Measurements from ENCODE around the gene PITPNC1.
A peak's percentile ranks its signal among the peaks of the same experiment; 100 is the strongest.
"Not testable (repeated sequence)": the region's sequence is repeated elsewhere in the genome, so short reads cannot be mapped to it uniquely, and the experiment has no call there.

PITPNC1 gene

DNA sequence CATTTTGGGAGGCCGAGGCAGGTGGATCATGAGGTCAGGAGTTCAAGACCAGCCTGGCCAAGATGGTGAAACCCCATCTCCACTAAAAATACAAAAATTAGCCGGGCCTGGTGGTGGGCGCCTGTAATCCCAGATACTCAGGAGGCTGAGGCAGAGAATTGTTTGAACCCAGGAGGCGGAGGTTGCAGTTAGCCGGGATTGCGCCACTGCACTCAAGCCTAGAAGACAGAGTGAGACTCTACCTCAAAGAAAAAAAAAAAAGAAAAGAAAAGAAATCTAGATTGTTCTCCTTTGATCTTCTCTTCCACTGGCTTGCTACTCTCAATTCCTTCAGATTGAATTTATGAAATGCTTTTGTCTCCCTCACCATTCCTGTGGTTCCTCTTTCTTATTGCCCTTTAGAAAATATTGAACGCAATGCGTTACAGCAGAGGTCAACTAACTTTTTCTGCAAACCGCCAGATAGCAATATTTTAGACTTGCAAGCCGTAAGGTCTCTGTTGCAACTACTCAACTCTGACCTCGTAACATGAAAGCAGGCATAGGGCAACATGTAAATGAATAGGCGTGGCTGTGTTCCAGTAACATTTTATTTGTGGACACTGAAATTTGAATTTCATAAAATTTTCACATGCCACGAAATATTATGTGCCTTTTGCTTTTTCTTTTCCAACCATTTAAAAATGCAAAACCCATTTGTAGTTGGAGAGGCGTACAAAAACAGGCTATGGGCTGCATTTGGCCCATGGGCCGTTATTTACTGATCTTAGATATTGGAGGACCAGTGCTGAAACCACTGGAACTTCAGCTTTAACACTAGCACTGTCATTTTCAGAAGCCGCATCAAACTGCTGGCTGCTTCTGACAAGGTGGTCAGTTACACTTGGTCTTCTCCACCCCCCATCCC lies 24.8 kb downstream of the PITPNC1 start:
- no peak for DNase-seq

DNA sequence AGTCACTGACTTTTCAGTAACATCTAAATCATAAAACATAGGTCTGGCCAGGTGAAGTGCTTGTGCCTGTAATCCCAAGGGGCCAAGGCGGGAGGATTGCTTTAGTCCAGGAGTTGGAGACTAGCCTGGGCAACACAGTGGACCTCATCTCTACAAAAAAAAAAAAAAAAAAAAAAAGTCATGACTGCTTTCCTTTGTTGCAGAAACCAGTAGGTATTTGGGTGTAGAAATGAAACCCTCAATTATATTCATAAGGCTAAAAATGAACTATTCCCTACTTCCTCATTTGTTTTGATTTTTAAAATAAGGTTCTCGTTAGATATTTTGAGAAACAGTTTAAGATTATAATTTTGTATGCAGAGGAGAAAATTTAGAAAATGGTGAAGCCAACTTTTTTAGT lies 26.0 kb downstream of the PITPNC1 start:
- no peak for DNase-seq

DNA sequence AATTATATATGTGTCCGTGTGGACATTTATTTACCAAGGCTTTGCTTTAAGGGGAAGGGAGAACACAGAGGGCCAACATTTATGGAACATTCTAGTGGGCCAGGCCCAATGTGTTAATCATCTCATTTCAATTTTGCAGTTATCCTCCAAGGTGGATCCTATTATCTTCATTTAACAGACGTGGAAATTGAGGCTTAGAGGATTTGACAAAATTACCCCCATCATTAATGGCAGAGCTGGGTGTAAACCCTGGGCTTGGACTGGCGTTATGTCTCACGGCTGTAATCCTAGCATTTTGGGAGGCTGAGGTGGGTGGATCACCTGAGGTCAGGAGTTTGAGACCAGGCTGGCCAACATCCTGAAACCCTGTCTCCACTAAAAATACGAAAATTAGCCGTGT lies 26.4 kb downstream of the PITPNC1 start:
- no peak for DNase-seq

DNA sequence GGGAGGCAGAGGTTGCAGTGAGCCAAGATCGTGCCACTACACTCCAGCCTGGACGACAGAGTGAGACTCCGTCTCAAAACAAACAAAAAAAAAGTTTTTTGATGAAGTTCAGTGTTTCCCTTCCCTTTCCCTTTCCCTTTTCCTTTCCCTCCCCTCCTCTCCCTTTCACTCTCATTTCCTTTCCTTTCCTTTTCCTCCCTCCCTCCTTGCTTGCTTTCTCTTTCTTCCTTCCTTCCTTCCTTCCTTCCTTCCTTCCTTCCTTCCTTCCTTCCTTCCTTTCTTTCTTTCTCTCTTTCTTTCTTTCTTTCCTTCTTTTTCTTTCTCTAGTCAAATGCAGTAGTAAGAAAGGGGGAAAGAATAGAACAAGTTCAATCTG lies 31.4 kb downstream of the PITPNC1 start:
- not testable (repeated sequence) for DNase-seq

DNA sequence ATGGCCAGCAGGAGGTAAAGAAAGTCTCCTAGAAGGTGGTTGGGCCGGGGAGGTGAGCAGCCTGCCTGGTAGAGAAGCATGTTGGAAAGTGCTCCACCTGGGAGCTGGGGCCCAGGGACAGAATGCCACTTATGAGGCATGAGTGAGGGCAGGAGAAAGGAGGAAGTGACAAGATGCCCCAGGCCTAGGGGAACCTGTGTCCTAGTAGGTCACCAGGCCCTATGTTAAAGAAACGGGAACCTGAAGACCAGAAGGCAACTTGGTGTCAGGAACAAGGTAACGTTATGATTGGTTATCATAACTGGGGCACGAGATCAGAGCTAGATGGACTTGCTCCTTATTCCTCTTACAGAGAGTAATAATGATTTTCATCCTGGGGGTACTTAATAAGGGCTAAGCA lies 34.3 kb downstream of the PITPNC1 start:
- DNase-seq: no peak

DNA sequence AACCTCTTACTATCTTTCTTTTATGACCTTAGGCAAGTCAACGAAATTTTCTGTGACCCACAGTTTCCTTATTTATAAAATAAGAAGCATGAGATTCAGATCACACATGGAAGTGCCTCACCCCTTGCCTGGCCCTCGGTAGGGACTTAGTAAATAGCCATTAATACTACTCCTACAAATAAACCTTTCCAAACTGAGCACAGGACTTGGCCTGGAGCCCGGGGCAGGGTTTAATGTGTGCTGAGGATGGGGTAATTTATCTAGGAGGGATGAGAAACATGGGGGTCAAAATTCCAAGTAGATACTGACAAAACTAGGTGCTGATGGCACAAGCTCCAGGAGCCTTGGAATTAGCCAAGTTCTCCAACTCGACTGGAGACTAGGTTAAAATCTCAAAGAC lies 35.0 kb downstream of the PITPNC1 start:
- no peak for DNase-seq

DNA sequence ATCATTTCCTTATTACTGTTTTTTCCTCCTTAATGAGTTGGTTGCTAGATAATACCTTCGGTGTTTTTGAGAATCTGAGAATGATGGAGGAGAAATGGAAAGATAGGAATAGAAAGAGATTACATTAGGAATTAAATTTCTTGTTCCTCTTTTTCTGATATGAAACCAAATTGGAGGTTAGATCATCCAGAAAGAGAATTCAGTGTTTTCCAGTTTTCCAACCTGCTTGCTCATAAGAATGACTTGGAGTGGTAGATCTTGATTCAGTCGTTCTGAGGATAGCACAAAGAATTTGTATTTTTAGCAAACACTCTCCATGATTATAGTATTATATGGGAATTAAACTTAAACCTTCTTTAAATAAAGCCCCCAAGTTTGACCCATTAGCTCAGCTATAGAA lies 35.9 kb downstream of the PITPNC1 start:
- no peak for DNase-seq

DNA sequence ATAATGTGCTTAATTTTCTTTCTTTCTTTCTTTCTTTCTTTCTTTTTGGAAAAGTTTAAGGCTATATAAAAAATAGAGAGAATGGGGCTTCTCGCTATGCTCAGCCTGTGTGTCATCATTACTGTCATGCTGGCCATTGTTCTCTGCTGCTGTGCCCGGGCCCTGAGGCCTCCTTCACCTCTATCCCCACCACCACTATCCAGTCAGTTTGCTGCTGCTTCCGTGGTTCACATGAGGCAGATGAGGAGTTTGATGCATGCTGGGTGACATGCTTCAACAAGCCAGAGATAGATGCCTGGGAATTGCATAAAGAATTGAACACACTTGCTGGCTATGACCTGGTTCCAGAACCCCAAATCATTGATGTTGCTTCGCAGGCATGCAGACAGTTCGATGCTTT lies 36.3 kb downstream of the PITPNC1 start:
- no peak for DNase-seq

DNA sequence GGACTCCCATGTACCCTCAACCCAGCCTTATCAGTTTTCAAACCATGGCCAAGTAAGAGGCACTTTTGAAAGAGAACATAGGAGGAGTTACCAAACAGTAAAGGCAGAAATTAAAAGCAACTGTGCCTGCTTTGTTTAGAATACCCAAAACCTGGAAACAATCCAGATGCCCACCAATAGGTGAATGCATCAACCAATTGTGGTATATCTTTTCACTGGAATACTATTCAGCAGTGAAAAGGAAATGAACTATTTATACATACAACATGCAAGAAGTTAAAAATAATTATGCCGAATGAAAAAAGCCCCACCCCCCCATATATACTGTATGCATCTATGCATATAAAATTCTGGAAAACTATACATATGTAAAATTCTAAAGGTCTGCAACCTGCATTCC lies 37.0 kb downstream of the PITPNC1 start:
- DNase-seq: no peak

DNA sequence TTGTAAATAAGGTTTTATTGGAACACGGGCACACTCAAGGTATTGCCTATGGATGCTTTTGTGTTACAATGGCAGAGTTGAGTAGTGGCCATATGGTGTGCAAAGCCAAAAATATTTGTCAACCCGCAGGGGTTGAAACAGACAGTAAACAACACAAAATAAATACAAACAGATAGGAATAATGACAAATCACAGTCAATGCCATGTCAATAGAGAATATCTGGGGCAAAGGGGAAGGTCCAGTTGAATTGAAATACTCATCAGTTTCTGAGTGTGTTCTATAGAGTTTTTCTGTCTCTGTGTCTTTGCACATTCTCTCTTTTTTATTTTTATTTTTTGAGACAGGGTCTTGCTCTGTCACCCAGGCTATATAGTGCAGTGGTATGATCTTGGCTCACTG lies 37.5 kb downstream of the PITPNC1 start:
- DNase-seq: no peak

DNA sequence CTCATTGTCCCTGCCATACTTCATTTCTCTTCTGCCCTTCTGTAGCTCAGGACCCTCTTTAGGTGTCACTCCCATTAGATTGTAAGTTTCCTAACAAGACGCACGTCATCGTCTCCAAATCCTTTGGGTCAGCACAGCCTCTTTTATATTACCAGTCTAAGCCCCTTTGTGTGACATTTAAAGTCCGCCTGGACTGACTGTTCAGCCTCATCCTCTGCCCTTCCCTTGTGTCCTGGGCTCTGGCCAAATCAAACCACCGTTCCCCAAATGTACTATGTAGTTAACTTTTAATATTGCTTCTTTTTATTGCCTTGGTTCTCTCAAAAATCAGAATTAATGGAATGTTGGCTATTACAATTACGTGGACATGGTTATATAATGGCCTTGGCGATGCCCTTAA lies 38.2 kb downstream of the PITPNC1 start:
- no peak for DNase-seq

DNA sequence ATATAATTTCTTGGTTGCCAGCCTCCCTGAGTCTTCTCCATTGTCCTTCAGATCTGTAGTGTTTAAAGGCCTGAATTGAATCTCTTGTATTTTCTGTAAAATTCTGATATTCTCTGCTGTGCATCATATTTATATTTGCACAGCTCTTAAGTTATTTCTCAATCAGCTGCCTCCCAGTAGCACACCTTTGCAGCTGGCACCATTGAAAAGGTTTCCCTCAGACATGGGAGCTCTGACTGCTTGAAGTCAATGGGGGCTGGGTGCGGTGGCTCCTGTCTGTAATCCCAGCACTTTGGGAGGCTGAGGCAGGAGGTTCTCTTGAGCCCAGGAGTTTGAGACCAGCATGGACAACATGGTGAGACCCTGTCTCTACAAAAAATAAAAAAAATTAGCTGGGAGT lies 40.4 kb downstream of the PITPNC1 start:
- DNase-seq: no peak

DNA sequence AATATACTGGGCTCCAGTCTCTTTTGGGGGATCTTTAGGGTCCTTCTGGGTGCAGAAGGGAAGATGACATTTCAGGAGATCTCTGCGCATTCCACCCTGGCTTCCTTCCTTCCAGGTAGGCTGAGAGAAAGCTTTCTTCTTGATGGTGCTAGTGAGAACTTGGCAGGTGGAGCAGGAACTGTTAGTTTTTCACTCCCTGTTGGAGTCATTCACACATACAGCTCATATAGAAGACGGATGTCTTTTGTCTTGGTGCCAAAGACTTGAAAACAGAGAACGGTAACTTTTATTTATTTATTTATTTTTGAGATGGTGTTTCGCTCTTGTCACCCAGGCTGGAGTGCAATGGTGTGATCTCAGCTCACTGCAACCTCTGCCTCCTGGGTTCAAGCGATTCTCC lies 43.9 kb downstream of the PITPNC1 start:
- DNase-seq: no peak

DNA sequence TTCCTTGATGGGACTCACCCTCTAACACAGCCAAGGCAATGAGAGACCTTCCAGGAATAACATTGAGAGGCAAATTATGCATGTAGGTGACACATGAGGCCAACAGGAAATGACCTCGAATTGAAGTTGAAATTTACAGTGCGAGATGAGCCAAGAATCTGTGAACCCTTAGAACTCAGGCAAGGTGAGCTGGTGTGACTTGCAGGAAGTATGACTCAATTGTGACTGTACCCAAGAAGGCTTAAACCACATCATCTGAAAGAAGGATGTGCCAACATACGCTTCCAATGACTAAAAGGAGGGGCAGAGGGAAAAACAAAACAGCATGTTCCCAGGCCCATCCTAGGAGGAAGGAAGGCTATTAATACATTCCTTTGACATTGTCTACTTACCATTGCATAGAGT lies 44.8 kb downstream of the PITPNC1 start:
- peak; percentile 34 for DNase-seq

DNA sequence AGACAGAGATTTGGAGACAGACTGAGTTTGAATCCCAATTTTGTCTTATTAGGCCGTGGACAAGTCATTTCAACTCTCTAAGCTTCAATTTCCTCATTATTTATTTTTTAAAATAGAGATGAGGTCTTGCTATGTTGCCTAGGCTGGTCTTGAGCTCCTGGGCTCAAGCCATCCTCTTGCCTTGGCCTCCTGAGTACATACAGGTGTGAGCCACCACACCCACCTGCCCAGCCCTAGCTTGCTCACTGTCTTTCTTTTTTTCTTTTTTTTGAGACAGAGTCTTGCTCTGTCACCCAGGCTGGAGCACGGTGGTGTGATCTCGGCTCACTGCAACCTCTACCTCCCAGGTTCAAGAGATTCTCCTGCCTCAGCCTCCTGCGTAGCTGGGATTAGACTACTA lies 45.2 kb downstream of the PITPNC1 start:
- not testable (repeated sequence) for DNase-seq

DNA sequence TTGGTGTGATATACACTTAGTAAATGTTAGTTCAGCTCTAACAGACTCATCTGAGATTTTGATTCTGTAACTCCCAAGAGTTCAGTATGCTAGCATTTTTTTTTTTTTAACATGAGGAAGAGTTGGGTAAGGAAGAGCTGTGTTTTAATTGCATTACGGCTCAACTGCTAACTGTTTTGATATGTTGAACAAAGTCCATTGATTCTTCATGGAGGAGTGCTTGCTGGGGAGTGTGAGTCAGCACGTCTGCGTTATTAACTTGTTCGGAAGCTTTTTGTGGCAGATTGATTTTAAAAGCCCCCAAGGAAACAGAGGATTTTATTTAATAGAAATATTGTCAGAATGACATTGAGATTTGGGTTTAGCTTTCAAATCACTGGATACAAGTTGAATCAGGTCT lies 45.8 kb downstream of the PITPNC1 start:
- DNase-seq: no peak

DNA sequence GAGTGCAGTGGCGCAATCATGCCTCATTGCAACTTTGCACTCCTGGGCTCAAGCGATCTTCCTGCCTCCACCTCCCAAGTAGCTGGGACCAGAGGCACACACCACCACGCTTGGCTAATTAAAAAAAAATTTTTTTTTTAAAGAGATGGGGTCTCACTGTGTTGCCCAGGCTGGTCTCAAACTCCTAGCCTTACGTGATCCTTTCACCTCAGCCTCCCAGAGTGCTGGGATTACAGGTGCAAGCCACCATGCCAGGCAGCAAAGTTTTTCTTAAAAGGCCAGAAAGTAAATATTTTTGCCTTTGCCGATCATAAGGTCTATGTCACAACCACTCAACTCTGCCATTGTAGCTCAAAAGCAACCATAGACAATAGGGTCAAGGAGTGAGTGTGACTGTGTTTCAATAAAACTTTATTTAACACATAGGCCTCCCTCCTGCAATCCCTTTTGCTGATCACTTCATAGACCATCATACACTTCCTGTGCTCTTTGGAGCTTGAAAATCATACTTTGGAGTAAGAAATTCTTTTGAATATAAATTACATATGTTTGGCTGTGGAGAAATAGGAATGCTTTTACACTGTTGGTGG lies 48.6 kb downstream of the PITPNC1 start:
- no peak for DNase-seq

DNA sequence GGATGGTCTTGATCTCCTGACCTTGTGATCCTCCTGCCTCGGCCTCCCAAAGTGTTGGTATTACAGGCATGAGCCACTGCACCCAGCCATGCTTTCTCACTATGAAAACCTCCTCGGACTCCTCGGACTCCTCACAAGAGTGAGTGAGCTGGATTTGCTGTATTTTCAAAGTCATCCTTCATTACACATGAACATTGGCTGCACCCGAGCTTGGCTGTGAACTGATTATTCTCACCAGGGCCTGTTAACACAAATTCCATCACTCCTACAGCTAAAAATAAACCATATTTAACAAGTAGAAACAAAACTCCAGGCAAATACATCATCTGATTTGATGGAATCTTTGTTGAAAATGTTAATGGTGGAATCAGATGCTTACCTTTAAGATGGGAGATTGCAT lies 50.3 kb downstream of the PITPNC1 start:
- no peak for DNase-seq

DNA sequence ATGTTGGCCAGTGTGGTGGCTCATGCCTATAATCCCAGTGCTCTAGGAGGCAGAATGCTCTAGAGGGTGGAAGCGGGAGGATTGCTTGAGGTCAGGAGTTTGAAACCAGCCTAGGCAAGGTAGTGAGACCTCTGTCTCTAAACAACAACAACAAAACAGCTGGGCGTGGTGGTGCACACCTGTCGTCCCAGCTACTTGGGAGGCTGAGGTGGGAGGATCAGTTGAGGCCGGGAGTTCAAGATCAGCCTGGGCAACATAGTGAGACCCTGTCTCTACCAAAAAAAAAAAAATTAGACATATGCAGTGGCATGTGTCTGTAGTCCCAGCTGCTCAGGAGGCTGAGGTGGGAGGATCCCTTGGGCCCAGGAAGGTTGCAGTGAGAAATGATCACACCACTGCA lies 53.4 kb downstream of the PITPNC1 start:
- not testable (repeated sequence) for DNase-seq

DNA sequence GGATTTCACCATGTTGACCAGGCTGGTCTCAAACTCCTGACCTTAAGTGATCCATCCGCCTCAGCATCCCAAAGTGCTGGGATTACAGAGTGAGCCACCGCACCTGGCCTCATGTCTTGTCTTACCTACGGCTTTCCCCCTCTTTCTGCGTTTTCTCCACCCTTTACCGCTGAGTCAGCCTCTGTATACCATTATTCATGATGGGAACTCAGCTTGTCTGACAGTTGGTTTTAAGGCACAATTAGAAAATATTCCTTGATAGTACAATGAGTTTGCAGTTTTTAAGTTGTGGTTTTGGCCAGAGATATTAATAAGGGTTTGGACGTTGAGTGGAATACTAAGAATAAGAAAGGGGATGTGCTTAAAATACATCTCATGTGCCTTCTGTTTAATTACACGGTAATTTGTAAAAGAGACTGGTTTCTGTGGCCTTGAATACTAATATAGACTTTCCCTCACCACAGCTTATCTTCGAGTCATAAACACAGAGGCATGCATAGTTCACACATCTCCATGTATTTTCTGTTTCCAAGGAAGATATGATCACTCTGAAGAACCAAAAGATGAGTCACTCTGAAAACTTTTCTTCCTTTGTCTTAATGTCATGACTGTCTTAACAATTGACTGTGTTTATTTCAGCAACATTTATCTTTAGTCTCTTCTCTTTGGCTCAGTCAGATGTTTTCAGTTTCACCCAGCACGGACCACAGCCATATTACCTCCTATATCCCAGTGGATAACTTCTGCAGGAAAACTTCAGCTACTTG lies 54.4 kb downstream of the PITPNC1 start:
- no peak for DNase-seq

DNA sequence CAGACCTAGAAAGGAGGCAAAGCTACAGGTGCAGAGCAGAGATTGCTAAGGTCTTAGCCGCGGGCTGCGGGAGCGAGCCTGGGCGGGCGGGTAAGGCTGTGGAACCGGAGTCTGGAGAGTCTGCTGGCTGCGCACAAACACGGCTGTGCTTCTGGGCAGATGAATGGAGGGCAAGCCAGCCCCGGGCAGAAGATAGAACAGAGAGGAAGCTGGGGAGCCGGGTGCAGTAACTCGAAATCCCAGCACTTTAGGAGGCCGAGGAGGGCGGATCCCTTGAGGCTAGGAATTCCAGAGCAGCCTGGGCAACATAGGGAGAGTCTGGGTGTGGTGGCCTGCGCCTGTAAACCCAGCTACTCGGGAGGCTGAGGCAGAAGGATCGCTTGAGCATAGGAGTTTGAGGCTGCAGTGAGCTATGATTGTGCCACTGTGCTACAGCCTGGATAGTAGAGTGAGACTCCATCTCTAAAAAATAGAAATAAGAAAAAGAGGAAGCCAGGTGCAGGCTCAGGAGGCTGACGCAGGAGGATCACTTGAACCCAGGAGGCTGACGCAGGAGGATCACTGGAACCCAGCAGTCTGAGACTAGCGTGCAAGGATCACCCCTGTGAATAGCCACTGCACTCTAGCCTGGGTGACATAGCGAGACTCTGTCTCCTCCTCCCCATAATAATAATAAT lies 56.3 kb downstream of the PITPNC1 start:
- no peak for DNase-seq

DNA sequence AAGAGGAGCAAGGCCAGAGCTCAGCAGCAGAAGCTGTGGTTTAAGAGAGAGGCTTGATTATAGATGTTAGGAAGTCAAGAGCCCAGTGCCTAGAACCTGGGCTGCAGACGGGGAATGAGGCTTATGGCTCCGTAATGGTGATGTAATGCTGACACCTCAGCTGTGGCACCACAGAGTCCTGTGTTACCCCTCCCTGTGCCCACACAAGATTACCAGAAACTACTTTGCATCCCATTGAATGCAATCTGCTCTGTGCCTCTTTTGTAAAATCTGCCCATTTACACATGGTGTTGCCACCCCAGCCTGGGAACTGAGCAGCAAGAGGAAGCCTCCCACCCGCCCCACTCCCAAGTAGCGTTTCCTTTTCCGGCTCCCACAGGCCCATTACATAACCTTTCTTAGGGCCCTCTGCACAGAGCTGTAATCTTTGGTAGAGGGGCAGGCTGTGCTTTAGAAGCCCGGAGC lies 57.0 kb downstream of the PITPNC1 start:
- DNase-seq: no peak

DNA sequence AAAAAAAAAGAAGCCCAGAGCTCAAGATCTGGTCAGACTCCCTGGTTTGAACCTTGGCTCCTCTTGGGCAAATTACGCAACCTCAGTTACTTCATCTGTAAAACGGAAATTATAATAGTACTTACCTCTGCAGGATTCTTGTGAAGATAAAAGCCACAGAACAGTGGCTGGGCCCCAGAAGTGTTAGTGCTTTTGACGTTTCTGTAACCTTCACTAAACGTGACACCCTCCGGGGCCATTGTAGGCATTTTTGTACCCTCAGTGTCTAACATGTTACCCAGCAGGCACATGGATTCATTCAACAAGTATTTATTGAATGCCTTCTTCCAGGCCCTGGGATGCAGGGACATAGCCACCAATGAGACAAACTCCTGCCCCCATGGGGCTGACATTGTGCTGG lies 58.0 kb downstream of the PITPNC1 start:
- no peak for DNase-seq

All from T1000 (cell line).